ENCODE measurements around the gene RTN3. TPM values are rescaled to one million over a fixed set of nuclear protein-coding genes. Genes with fewer than 3 reads are reported as not detected.

Gene RTN3
- polyA plus RNA-seq, 3 donors: 123 to 341 (median 232) TPM

DNA sequence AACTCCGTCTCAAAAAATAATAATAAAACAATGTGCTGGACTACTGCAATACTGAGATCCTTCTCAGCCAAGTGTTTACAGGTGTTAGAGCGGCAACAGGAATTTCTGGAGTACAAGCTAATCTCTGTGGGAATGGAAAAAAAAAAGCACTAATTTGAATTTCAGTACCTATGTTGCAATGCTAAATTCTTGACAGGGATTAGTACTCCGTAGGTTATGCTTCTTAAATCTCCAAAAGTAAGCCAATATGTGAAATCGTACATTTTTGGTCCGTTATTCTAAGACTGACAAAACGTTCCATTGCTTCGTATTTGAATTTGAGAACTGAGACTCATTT is 11.2 kb upstream of the RTN3 start:
- TF ChIP-seq, protein P1, sequence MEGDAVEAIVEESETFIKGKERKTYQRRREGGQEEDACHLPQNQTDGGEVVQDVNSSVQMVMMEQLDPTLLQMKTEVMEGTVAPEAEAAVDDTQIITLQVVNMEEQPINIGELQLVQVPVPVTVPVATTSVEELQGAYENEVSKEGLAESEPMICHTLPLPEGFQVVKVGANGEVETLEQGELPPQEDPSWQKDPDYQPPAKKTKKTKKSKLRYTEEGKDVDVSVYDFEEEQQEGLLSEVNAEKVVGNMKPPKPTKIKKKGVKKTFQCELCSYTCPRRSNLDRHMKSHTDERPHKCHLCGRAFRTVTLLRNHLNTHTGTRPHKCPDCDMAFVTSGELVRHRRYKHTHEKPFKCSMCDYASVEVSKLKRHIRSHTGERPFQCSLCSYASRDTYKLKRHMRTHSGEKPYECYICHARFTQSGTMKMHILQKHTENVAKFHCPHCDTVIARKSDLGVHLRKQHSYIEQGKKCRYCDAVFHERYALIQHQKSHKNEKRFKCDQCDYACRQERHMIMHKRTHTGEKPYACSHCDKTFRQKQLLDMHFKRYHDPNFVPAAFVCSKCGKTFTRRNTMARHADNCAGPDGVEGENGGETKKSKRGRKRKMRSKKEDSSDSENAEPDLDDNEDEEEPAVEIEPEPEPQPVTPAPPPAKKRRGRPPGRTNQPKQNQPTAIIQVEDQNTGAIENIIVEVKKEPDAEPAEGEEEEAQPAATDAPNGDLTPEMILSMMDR (IDR thresholded peaks at IDR 0.05): no peak
- Mint-ChIP-seq H3K27ac (peak overlapping the region; percentile 80 to 91 (median 88)), H3K4me3 (peak overlapping the region; percentile 76 to 91), H3K36me3 (peaks cover 1 to 4% of the 10 kb centered on the region in 2 donors), H3K4me1 (peaks cover 45% of the 10 kb centered on the region), H3K9me3 (no peaks in the 10 kb centered on the region), H3K27me3 (ENCODE audit: low read depth in 3 of 3) (no peaks in the 10 kb centered on the region)
- WGBS (ENCODE audit: insufficient coverage): 11% methylated on average over 5 of the region's 7 CpGs
- H3K4me1 ChIP-seq (ENCODE audit: control insufficient read depth in 1 of 2, insufficient read depth in 2 of 2, low read length in 2 of 2): peaks cover 38 to 41% of the 10 kb centered on the region in 2 donors
- peak overlapping the region; percentile 27 to 83 for H3K27ac ChIP-seq (ENCODE audit: low read depth in 1 of 2, low read length in 2 of 2)
- peaks cover 51% of the 10 kb centered on the region for H4K20me1 ChIP-seq (ENCODE audit: insufficient read depth, low read length)
- peak overlapping the region; percentile 83 for H3K9ac ChIP-seq (ENCODE audit: insufficient read depth, low read length, poor library complexity, severe bottlenecking)
- no peak for DNase-seq
- peaks cover 62% of the 10 kb centered on the region for H3K79me2 ChIP-seq (ENCODE audit: insufficient read depth, low read length)
- H3K27me3 ChIP-seq (ENCODE audit: control insufficient read depth in 2 of 2, insufficient read depth in 2 of 2, low read length in 2 of 2): no peaks in the 10 kb centered on the region
- intact Hi-C loops (cut with micrococcal nuclease): loop anchor here in 1 of 2 donors (2.0 kb wide), 1 partner anchor 69 kb away; no protein-coding TSS in a partner anchor
- peak overlapping the region; percentile 93 for H2AFZ ChIP-seq (ENCODE audit: insufficient read depth, low read depth, low read length, poor library complexity, severe bottlenecking)
- H3K4me2 ChIP-seq (replicated peaks; ENCODE audit: extremely low read depth, low read length, poor library complexity, severe bottlenecking): peak overlapping the region; percentile 78
- peaks cover 0 to 6% of the 10 kb centered on the region in 2 donors for H3K36me3 ChIP-seq (replicated peaks in 1 of 2; ENCODE audit: control insufficient read depth in 1 of 2, insufficient read depth in 2 of 2, low read length in 2 of 2)
- no peaks in the 10 kb centered on the region for H3K9me3 ChIP-seq (replicated peaks in 1 of 2; ENCODE audit: control insufficient read depth in 1 of 2, insufficient read depth in 1 of 2, low read length in 2 of 2)
- H3K4me3 ChIP-seq (replicated peaks in 1 of 3; ENCODE audit: low read depth in 2 of 3, low read length in 3 of 3): peak overlapping the region; percentile 64 to 90 (median 87)

DNA sequence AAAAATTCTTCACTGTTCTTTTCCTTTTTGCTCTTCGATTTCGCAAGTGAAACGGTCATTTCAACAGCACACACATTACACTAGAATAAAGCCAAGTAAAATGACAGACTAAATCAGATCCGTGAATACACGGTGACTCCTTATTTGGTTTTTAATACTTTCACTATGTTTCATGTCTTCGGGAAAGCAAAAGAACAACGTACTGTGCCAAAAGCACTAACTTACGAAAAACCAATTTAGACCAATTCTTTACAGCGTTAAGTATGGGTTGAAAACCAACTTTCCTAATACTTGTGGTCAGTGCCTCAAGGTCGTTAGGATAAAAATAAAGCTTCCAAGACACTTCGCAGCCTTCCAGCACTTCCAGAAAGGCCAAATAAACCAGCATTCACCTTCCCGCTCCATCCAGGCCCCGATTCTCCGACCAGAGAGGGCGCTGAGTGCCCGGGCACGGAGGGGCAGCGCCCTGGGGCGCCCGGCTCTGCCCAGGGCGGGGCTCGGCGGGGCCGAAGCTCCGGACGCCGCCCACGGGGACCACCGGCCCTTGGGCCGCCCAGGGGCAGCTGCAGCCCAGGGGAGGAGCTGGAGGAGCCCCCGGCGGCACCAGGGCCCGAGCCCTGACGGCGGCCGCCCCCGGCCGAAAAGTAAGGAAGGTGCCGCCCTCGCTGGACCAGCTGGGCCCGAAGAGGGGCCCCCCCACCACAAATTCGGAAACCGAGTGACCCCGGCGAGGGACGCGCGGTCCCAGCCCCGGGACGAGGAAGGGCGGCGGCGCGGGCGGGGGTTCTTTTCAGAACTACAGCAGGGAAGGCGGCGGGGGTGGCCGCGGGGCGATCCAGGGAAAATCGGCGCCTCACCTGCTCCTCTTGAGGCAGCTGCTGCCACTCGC is 10.6 kb upstream of the RTN3 start:
- Histone ChIP-seq H4K20me1 (ENCODE audit: insufficient read depth, low read length) (peaks cover 45% of the 10 kb centered on the region), H3K4me2 (replicated peaks; ENCODE audit: extremely low read depth, low read length, poor library complexity, severe bottlenecking) (peak overlapping the region; percentile 78), H3K9me3 (replicated peaks in 1 of 2; ENCODE audit: control insufficient read depth in 1 of 2, insufficient read depth in 1 of 2, low read length in 2 of 2) (no peaks in the 10 kb centered on the region), H3K27me3 (ENCODE audit: control insufficient read depth in 2 of 2, insufficient read depth in 2 of 2, low read length in 2 of 2) (no peaks in the 10 kb centered on the region), H3K36me3 (replicated peaks in 1 of 2; ENCODE audit: control insufficient read depth in 1 of 2, insufficient read depth in 2 of 2, low read length in 2 of 2) (peaks cover 0 to 6% of the 10 kb centered on the region in 2 donors), H3K27ac (ENCODE audit: low read depth in 1 of 2, low read length in 2 of 2) (peak overlapping the region; percentile 74 to 83), H3K9ac (ENCODE audit: insufficient read depth, low read length, poor library complexity, severe bottlenecking) (peak overlapping the region; percentile 83), H3K4me1 (ENCODE audit: control insufficient read depth in 1 of 2, insufficient read depth in 2 of 2, low read length in 2 of 2) (peaks cover 38% of the 10 kb centered on the region in 2 donors), H3K4me3 (replicated peaks in 1 of 3; ENCODE audit: low read depth in 2 of 3, low read length in 3 of 3) (peak overlapping the region; percentile 64 to 90 (median 87)), H3K79me2 (ENCODE audit: insufficient read depth, low read length) (peaks cover 56% of the 10 kb centered on the region), H2AFZ (ENCODE audit: insufficient read depth, low read depth, low read length, poor library complexity, severe bottlenecking) (peak overlapping the region; percentile 93)
- Mint-ChIP-seq H3K4me3 (peak overlapping the region; percentile 83 to 91), H3K4me1 (peaks cover 43% of the 10 kb centered on the region), H3K36me3 (peaks cover 1 to 4% of the 10 kb centered on the region in 2 donors), H3K27me3 (ENCODE audit: low read depth in 3 of 3) (no peaks in the 10 kb centered on the region), H3K27ac (peak overlapping the region; percentile 80 to 93 (median 90)), H3K9me3 (no peaks in the 10 kb centered on the region)
- WGBS (ENCODE audit: insufficient coverage): under 1% methylated on average over 55 of the region's 63 CpGs
- intact Hi-C loops (cut with micrococcal nuclease): loop anchor here in 1 of 2 donors (1.0 to 2.0 kb wide), 2 partner anchors 11 to 68 kb away; partner anchors contain the start of gene RTN3
- peak; percentile 25 to 38 (median 38) for DNase-seq
- TF ChIP-seq, protein P1 (IDR thresholded peaks at IDR 0.05): peak; percentile 65

Measured in CD14-positive monocyte (primary cell).